HepG2 (cell line): ENCODE results near the gene RNF125. TPM values are rescaled to one million over a fixed set of nuclear protein-coding genes. Genes with fewer than 3 reads are reported as not detected.

ENCODE experiments used
- NFIC ChIP-seq: IDR thresholded peaks from 2 replicates; pipeline ENCODE4 v1.6.1; 2012; ENCODE audit warnings: mild to moderate bottlenecking, low read length, inconsistent platforms
- ZBTB7B ChIP-seq: sonication (generic); formaldehyde crosslinking; IDR thresholded peaks from 2 replicates; pipeline ENCODE4 v1.4.0; 2020; ENCODE audit warnings: missing genetic modification reagents
- ZMYM2 ChIP-seq: sonication (generic); formaldehyde crosslinking; IDR thresholded peaks from 2 replicates; pipeline ENCODE4 v1.8.0; 2022; ENCODE audit warnings: mild to moderate bottlenecking, missing genetic modification reagents
- ZNF337 ChIP-seq: sonication (generic); formaldehyde crosslinking; IDR thresholded peaks from 2 replicates; pipeline ENCODE4 v1.5.1; 2020; ENCODE audit warnings: missing genetic modification reagents, low read depth, mild to moderate bottlenecking, borderline replicate concordance
- polyA plus RNA-seq, 8 experiments: library from polyadenylated mRNA; depleted of rRNA in 3 of 8; stranded (reverse) in 7 of 8; unstranded in 1 of 8; fragments of >200 nt; fragmentation: Illumina TruSeq in 4 of 8; extraction: Trizol in 4 of 8; gene quantifications; 2 replicates each; pipeline versions ENCODE4 v1.2.1 to v1.2.3, GENCODE V29; 2011 to 2016; ENCODE audit warnings: low read depth in 4 of 8, missing spikeins in 1 of 8, mixed read lengths in 1 of 8; ENCODE audit not compliant: insufficient read depth in 1 of 8
- total RNA-seq, 5 experiments: library from RNA; depleted of rRNA; stranded (reverse); fragments of >200 nt; fragmentation: Illumina TruSeq; extraction: Trizol; gene quantifications; 2 replicates each; pipeline ENCODE4 v1.2.3, GENCODE V29; 2016; ENCODE audit warnings: low read depth in 1 of 5
- TF ChIP-seq, protein P1 (sequence below): sonication (generic); formaldehyde crosslinking; IDR thresholded peaks from one replicate; pipeline ENCODE4 v1.5.1; 2020; ENCODE audit warnings: mild to moderate bottlenecking, missing genetic modification reagents; ENCODE audit errors: not compliant biosample characterization
- TF ChIP-seq, protein P2 (sequence below): IDR thresholded peaks from 2 replicates; pipeline ENCODE4 v1.6.1; 2016; ENCODE audit warnings: low read depth, missing genetic modification reagents, missing compliant biosample characterization
- TF ChIP-seq, protein P3 (sequence below): sonication (generic); formaldehyde crosslinking; IDR thresholded peaks from 2 replicates; pipeline ENCODE4 v1.8.1; 2023; ENCODE audit warnings: mild to moderate bottlenecking, missing genetic modification reagents
- TF ChIP-seq, protein P4 (sequence below), 2 experiments: sonication (generic) in 1 of 2; formaldehyde crosslinking in 1 of 2; IDR thresholded peaks; 2 replicates each; pipeline versions ENCODE4 v1.5.1 to v1.6.1; 2011 to 2020; ENCODE audit warnings: borderline replicate concordance in 1 of 2, low read depth in 1 of 2, low read length in 1 of 2, mild to moderate bottlenecking in 1 of 2, missing genetic modification reagents in 1 of 2, moderate library complexity in 1 of 2
- TF ChIP-seq, protein P5 (sequence below): sonication (generic); formaldehyde crosslinking; IDR thresholded peaks from 2 replicates; pipeline ENCODE4 v1.5.0; 2020; ENCODE audit warnings: missing genetic modification reagents

The RNF125 gene
- total and polyA plus RNA-seq, 2 of the 13 experiments (the other 11 are each of a cell fraction or from before 2014, with no cell fraction given), result 0.58 to 1.8 TPM

DNA sequence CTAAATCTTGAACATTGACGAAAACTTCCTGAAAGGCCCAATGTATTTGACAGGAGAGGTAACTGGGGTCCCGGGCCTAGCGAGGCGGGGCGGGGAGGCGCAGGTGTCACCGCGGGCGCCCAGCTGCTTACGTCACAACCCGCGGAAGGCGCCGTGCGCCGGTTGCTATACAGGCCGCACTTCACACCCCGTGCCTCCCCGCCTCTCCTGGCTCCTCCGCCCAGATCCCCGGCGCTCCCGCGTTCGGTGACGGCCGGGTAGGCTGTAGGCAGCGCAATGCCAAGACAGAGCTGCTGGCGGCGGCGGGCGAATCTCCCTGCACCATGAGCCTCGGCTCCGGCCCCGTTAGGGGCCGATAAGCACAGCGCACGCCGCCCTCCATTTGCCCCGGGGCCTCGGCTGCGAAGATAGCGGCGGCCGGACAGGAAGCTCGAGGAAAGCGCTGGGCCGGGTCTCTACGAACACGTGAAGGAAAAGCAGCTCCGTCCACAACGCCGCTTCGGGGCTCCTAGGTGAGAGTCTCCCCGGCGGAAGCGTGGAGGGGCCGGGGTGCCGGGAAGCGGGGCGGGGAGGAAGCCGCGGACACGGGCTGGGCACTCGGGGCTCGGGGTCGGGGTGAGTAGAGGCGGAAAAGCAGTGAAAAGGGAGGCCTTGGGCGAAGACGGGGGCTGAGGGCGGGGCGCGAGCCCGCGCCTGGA, 73.2 kb downstream of the RNF125 start, which contains the start of gene RNF138 (continued):
- TF ChIP-seq, protein P1, sequence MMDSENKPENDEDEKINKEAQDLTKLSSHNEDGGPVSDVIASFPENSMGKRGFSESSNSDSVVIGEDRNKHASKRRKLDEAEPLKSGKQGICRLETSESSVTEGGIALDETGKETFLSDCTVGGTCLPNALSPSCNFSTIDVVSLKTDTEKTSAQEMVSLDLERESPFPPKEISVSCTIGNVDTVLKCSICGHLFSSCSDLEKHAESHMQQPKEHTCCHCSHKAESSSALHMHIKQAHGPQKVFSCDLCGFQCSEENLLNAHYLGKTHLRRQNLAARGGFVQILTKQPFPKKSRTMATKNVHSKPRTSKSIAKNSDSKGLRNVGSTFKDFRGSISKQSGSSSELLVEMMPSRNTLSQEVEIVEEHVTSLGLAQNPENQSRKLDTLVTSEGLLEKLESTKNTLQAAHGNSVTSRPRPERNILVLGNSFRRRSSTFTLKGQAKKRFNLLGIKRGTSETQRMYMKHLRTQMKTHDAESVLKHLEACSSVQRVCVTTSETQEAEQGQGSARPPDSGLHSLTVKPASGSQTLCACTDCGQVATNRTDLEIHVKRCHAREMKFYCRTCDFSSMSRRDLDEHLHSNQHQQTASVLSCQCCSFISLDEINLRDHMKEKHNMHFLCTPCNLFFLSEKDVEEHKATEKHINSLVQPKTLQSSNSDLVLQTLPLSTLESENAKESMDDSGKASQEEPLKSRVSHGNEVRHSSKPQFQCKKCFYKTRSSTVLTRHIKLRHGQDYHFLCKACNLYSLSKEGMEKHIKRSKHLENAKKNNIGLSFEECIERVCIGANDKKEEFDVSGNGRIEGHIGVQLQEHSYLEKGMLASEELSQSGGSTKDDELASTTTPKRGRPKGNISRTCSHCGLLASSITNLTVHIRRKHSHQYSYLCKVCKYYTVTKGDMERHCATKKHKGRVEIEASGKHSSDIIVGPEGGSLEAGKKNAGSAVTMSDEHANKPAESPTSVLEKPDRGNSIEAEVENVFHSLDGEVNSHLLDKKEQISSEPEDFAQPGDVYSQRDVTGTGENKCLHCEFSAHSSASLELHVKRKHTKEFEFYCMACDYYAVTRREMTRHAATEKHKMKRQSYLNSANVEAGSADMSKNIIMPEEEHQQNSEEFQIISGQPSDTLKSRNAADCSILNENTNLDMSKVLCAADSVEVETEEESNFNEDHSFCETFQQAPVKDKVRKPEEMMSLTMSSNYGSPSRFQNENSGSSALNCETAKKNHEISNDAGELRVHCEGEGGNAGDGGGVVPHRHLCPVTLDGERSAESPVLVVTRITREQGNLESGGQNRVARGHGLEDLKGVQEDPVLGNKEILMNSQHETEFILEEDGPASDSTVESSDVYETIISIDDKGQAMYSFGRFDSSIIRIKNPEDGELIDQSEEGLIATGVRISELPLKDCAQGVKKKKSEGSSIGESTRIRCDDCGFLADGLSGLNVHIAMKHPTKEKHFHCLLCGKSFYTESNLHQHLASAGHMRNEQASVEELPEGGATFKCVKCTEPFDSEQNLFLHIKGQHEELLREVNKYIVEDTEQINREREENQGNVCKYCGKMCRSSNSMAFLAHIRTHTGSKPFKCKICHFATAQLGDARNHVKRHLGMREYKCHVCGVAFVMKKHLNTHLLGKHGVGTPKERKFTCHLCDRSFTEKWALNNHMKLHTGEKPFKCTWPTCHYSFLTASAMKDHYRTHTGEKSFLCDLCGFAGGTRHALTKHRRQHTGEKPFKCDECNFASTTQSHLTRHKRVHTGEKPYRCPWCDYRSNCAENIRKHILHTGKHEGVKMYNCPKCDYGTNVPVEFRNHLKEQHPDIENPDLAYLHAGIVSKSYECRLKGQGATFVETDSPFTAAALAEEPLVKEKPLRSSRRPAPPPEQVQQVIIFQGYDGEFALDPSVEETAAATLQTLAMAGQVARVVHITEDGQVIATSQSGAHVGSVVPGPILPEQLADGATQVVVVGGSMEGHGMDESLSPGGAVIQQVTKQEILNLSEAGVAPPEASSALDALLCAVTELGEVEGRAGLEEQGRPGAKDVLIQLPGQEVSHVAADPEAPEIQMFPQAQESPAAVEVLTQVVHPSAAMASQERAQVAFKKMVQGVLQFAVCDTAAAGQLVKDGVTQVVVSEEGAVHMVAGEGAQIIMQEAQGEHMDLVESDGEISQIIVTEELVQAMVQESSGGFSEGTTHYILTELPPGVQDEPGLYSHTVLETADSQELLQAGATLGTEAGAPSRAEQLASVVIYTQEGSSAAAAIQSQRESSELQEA (CRISPR knock-in tag), result peak; percentile 79
- TF ChIP-seq ZNF337 (CRISPR knock-in tag) (peak; percentile 78; the same call in 1 of the 2 replicates), ZBTB7B (CRISPR knock-in tag) (peak; percentile 56; the same call in 1 of the 2 replicates), NFIC (no peak), ZMYM2 (CRISPR knock-in tag) (no peak)
- TF ChIP-seq, protein P2, sequence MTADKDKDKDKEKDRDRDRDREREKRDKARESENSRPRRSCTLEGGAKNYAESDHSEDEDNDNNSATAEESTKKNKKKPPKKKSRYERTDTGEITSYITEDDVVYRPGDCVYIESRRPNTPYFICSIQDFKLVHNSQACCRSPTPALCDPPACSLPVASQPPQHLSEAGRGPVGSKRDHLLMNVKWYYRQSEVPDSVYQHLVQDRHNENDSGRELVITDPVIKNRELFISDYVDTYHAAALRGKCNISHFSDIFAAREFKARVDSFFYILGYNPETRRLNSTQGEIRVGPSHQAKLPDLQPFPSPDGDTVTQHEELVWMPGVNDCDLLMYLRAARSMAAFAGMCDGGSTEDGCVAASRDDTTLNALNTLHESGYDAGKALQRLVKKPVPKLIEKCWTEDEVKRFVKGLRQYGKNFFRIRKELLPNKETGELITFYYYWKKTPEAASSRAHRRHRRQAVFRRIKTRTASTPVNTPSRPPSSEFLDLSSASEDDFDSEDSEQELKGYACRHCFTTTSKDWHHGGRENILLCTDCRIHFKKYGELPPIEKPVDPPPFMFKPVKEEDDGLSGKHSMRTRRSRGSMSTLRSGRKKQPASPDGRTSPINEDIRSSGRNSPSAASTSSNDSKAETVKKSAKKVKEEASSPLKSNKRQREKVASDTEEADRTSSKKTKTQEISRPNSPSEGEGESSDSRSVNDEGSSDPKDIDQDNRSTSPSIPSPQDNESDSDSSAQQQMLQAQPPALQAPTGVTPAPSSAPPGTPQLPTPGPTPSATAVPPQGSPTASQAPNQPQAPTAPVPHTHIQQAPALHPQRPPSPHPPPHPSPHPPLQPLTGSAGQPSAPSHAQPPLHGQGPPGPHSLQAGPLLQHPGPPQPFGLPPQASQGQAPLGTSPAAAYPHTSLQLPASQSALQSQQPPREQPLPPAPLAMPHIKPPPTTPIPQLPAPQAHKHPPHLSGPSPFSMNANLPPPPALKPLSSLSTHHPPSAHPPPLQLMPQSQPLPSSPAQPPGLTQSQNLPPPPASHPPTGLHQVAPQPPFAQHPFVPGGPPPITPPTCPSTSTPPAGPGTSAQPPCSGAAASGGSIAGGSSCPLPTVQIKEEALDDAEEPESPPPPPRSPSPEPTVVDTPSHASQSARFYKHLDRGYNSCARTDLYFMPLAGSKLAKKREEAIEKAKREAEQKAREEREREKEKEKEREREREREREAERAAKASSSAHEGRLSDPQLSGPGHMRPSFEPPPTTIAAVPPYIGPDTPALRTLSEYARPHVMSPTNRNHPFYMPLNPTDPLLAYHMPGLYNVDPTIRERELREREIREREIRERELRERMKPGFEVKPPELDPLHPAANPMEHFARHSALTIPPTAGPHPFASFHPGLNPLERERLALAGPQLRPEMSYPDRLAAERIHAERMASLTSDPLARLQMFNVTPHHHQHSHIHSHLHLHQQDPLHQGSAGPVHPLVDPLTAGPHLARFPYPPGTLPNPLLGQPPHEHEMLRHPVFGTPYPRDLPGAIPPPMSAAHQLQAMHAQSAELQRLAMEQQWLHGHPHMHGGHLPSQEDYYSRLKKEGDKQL (CRISPR knock-in tag), result no peak
- TF ChIP-seq, protein P3, sequence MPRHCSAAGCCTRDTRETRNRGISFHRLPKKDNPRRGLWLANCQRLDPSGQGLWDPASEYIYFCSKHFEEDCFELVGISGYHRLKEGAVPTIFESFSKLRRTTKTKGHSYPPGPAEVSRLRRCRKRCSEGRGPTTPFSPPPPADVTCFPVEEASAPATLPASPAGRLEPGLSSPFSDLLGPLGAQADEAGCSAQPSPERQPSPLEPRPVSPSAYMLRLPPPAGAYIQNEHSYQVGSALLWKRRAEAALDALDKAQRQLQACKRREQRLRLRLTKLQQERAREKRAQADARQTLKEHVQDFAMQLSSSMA (CRISPR knock-in tag), result peak; percentile 60; the same call in 1 of the 2 replicates
- TF ChIP-seq, protein P4, sequence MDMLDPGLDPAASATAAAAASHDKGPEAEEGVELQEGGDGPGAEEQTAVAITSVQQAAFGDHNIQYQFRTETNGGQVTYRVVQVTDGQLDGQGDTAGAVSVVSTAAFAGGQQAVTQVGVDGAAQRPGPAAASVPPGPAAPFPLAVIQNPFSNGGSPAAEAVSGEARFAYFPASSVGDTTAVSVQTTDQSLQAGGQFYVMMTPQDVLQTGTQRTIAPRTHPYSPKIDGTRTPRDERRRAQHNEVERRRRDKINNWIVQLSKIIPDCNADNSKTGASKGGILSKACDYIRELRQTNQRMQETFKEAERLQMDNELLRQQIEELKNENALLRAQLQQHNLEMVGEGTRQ (IDR thresholded peaks at IDR 0.05; ENCODE audit: low read depth, low read length), result no peak
- TF ChIP-seq, protein P4 (CRISPR knock-in tag; IDR thresholded peaks at IDR 0.05; ENCODE audit: borderline replicate concordance), result no peak
- TF ChIP-seq, protein P5, sequence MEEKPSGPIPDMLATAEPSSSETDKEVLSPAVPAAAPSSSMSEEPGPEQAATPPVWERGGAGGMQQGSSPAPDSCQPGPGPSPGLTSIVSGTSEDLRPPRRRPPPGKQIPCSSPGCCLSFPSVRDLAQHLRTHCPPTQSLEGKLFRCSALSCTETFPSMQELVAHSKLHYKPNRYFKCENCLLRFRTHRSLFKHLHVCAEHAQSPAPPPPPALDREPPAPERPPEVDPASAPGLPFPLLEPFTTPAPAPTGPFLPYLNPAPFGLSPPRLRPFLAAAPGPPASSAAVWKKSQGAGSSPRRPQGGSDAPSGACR (CRISPR knock-in tag), result peak; percentile 47; the same call in 1 of the 2 replicates
